Stomach (tissue), 4 donors: ENCODE results near the gene EHD3.

Source experiments
- POLR2A ChIP-seq, 4 donors: fragments of 450-650 bp; IDR thresholded peaks; one replicate each; pipeline ENCODE4 v1.6.1; 2016; ENCODE audit warnings: antibody characterized with exemption in 4 of 4, control low read depth in 2 of 4, mild to moderate bottlenecking in 1 of 4, moderate library complexity in 1 of 4
- POLR2AphosphoS5 ChIP-seq, 3 donors: sonication (generic); formaldehyde crosslinking; IDR thresholded peaks; one replicate each; pipeline ENCODE4 v1.6.1; 2016; ENCODE audit warnings: antibody characterized with exemption in 3 of 3
- TF ChIP-seq, protein P1 (sequence below), 7 experiments: fragments of 450-650 bp in 4 of 7; fragments of 200-600 bp in 3 of 7; sonication (generic) in 3 of 7; IDR thresholded peaks; one replicate each; pipeline ENCODE4 v1.5.1; 2016 to 2019; ENCODE audit warnings: antibody characterized with exemption in 7 of 7, control low read depth in 2 of 7, mild to moderate bottlenecking in 1 of 7

DNA sequence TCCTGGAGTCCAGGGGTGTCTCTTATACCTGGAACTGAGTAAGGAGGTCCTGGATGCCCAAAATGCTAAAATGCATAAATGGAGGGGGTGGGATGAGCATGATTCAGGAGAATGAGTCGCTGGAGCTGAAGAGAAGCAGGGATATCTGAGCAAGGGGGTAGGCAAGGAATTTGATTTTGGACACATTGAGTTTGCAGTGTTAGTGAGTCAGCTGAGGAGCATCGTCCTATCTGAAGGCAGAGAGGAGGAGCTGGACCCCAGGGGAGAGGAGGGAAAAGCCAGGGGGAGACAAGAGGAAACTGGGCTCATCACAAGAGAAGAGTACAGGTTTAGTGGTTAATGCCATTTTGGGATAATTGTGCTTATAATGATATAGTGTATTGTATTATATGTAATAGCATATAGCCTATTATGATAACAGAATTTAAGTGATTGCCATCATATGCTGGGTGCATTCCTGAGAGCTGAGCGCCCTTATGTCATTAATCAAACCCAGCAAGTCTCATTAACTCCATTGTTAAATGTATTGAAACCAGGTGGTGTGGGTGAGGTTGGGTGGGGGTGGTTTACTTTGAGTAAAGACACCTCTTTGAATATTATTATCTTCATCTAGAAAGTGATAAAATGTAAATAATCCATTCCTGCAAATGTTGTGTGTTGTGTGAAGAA lies 12.4 kb downstream of the EHD3 start:
- TF ChIP-seq, protein P1, sequence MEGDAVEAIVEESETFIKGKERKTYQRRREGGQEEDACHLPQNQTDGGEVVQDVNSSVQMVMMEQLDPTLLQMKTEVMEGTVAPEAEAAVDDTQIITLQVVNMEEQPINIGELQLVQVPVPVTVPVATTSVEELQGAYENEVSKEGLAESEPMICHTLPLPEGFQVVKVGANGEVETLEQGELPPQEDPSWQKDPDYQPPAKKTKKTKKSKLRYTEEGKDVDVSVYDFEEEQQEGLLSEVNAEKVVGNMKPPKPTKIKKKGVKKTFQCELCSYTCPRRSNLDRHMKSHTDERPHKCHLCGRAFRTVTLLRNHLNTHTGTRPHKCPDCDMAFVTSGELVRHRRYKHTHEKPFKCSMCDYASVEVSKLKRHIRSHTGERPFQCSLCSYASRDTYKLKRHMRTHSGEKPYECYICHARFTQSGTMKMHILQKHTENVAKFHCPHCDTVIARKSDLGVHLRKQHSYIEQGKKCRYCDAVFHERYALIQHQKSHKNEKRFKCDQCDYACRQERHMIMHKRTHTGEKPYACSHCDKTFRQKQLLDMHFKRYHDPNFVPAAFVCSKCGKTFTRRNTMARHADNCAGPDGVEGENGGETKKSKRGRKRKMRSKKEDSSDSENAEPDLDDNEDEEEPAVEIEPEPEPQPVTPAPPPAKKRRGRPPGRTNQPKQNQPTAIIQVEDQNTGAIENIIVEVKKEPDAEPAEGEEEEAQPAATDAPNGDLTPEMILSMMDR (IDR thresholded peaks at IDR 0.05): no peak
- TF ChIP-seq POLR2A (IDR thresholded peaks at IDR 0.05): no peak
- no peak for TF ChIP-seq POLR2AphosphoS5 (IDR thresholded peaks at IDR 0.05)
